LNCAP (cell line): Measurements from ENCODE around the gene CACNG4.

Experiments
- TF ChIP-seq, protein P1 (sequence below): fragments of 450-650 bp; IDR thresholded peaks from 2 replicates; pipeline ENCODE4 v1.5.1; 2017; ENCODE audit warnings: mild to moderate bottlenecking

Gene CACNG4

DNA sequence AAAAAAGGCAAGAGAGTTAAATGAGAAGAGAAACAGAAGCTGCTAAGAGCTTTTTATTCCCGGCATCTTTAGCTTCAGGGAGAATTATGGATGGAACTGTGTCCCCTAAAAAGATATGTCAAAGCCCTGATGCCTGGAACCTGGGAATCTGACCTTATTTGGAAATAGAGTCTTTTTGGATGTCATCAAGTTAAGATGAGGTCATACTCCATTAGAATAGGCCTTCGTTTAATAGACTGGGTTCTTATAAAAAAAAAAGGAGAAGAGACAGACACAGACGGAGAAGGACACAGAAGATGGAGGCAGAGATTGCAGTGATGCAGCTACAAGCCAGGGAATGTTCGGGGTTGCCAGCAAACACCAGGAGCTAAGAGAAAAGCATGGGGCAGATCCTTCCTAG, 24.6 kb downstream of the CACNG4 start:
- TF ChIP-seq, protein P1, sequence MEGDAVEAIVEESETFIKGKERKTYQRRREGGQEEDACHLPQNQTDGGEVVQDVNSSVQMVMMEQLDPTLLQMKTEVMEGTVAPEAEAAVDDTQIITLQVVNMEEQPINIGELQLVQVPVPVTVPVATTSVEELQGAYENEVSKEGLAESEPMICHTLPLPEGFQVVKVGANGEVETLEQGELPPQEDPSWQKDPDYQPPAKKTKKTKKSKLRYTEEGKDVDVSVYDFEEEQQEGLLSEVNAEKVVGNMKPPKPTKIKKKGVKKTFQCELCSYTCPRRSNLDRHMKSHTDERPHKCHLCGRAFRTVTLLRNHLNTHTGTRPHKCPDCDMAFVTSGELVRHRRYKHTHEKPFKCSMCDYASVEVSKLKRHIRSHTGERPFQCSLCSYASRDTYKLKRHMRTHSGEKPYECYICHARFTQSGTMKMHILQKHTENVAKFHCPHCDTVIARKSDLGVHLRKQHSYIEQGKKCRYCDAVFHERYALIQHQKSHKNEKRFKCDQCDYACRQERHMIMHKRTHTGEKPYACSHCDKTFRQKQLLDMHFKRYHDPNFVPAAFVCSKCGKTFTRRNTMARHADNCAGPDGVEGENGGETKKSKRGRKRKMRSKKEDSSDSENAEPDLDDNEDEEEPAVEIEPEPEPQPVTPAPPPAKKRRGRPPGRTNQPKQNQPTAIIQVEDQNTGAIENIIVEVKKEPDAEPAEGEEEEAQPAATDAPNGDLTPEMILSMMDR: no peak

DNA sequence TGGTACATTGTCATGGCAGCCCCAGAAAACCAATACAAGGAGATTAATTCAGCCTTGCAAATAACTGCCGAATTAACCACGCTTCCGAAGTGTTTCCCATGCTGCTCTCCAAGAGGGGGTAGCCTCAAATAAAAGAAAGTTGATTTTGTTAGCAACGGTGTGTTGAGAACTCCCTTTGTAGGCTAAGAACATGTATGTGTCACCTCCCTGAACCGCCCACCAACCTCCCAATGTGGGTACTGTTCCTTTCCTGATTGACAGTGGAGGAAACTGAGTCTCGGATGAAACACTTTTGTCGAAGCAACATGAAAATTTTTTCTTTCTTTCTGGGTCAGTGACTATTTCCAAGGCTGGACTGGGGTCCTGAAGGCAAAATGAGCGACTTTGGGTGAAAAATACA, 25.1 kb downstream of the CACNG4 start:
- TF ChIP-seq, protein P1: no peak

DNA sequence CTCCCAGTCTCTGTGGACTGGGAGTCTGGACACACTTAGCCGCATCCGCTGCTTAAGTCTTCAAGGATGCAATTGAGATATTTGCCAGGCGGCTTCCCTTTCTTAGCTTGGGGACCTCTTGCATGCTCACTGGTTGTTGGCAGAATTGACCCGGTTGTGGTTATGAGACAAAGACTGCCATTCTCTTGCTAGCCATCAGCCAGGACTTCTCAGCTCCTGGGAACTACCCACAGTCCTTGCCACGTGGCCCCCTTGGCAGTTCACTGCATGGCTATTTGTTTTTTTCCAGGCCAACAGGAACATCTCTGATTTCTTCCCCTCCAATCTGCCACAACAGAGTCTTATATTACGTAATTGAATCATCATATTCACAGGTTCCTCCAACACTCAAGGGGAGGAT, 25.5 kb downstream of the CACNG4 start:
- TF ChIP-seq, protein P1: no peak

DNA sequence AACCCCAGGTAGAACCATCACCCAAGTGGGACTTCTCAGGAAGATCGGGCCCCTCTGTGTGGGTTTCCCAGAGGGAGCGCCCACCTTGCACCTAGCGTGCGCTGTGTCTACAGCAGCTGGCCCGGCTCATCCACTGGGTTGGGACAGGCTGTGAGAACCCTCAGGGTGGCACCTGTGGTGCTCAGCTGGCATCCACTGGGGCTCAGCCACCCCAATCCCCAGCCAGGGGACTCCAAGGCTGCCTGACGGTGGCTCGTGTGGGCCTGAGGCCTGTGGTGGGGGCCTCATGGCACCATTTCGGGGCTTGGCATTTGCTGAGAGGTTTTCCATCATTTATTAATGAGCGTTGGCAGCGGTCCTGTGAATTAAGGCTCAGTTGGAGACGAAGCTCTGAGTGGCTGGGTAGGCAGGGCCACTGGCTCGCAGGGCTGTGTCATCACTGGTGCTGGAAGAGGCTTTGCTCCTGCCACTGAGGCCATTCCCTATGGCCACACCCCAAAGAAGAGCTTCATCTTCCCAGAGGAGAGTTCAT, 28.5 kb downstream of the CACNG4 start:
- TF ChIP-seq, protein P1: no peak

DNA sequence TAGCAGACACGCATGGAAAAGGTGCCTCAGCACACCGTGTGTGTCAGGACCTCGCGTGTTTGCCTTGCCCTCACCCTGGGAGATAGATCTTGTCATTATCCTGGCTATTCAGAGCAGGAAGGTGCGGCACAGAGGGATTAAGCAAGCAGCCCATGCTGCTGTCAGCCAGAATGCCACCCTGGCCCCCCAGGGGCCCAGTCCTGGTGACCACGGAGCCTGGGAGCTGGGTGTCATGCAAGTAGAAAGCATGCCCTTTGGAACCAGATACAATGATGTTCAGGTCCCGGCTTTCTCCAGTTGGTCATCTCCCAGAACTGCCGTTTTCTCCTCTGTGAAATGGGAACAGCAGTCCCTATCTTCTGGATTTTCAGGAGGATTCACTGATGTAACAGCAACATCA, 29.9 kb downstream of the CACNG4 start:
- TF ChIP-seq, protein P1: no peak

DNA sequence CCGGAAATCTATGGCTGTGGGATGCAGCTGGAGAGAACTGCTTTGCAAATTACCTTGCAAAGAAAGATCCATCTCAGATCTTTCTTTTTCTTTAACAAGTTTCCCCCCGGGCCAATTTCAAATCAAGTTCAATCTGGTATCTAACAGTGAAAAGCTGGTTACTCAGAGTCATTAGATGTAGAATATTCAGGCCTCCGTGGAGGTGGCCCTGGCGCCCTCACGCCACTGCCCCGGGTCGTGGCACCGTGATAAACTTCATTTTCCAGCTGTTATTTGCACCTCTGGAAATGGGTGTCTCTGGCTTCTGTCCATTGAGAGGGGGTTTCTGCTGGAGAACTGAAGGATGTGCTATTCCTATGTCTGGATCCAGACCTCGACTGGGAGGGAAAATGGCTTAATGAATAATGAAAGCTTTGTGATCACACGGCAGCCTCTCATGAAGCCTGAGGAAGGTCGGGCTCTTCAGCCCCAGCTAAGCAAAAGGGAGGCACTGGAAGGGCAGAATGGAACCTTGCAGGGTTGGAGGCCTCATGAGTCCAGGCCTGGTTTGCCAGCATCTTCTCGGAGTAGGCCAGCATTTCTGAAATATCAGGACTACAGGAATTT, 30.5 kb downstream of the CACNG4 start:
- TF ChIP-seq, protein P1: no peak

DNA sequence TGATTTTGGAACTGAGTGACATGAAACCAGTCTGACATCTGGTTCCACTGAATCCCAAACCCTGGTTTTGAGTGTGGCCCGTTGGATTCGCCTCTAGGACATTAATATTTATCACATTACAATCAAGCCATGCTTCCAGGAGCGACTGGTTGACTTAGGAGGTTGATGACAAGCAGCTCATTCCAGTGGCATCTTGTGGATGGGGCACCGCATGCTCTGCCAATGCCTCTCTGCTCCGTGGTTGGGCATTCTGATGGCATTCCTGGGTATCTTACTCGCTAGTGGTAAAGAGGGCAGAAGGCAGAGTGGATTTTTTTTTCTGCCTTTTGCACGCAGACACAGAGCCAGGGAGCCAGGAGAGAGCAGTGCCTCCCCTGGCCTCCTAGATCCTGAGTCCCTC, 31.4 kb downstream of the CACNG4 start:
- TF ChIP-seq, protein P1: no peak

DNA sequence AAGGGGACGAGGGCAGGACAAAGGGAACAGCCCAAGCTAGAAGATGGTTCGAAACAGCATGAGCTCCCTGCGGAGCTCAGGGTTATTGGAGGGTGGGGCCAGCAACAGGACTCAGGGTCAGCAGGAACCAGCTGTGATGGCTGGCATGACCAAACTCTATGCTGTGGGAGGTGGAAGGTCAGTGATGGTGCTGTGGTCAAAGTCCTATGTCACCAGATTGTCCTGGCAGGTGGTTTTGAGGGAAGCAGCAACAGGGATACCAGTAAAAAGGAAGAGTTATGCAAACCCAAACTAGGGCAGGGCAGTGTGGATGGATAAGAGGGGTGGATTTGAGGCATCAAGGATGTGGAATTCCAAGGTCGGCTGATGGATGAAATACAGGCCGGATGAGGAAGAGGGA, 32.4 kb downstream of the CACNG4 start:
- TF ChIP-seq, protein P1: no peak
